Gastrocnemius medialis (tissue), 4 donors: ENCODE data around the gene SLC1A2.

Source experiments
- CTCF ChIP-seq, 5 experiments: fragments of 450-650 bp in 3 of 5; fragments of 200-600 bp in 2 of 5; sonication (generic) in 2 of 5; IDR thresholded peaks in 4 of 5; conservative IDR thresholded peaks in 1 of 5; 1 replicate in 4 of 5; 2 replicates in 1 of 5; pipeline ENCODE4 v1.5.1; 2016 to 2019; ENCODE audit warnings: antibody characterized with exemption in 5 of 5, mild to moderate bottlenecking in 3 of 5, moderate library complexity in 3 of 5
- POLR2A ChIP-seq, 2 donors: fragments of 450-650 bp; IDR thresholded peaks; one replicate each; pipeline ENCODE4 v1.6.1; 2017; ENCODE audit warnings: antibody characterized with exemption in 2 of 2, mild to moderate bottlenecking in 2 of 2, moderate library complexity in 2 of 2

DNA sequence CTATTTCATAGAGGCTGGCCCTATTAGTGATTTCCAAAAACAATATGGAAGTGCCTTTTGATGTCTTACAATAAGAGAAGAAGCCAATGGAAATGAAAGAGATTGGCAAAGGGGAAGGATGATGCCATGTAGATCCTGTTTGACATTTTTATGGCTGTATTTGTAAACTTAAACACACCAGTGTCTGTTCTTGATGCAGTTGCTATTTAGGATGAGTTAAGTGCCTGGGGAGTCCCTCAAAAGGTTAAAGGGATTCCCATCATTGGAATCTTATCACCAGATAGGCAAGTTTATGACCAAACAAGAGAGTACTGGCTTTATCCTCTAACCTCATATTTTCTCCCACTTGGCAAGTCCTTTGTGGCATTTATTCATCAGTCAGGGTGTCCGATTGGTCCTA, 189.0 kb downstream of the SLC1A2 start:
- TF ChIP-seq CTCF (IDR thresholded peaks at IDR 0.05 in 4 of 5, conservative IDR thresholded peaks at IDR 0.05 in 1 of 5): no peak
- TF ChIP-seq POLR2A (IDR thresholded peaks at IDR 0.05): no peak
